Stimulated activated CD4-positive, alpha-beta T cell treated with anti-CD3 and anti-CD28 coated beads, Interleukin-12 subunit alpha, Interleukin-12 subunit beta, amount 100 ng/mL, for 24 hours (primary cell): ENCODE data around the gene MTFR1L.
A peak's percentile ranks its signal among the peaks of the same experiment; 100 is the strongest.

Experiments
- DNase-seq, 2 experiments: peaks; one replicate each; pipeline ENCODE4 v3.0.0-alpha.2; 2020; ENCODE audit warnings: low read depth in 2 of 2

Gene MTFR1L

GRCh38 chr1:25807480-25808390 is 12.0 kb upstream of the MTFR1L start:
- no peak for DNase-seq

GRCh38 chr1:25808481-25809244 is 11.1 kb upstream of the MTFR1L start:
- no peak for DNase-seq

DNA sequence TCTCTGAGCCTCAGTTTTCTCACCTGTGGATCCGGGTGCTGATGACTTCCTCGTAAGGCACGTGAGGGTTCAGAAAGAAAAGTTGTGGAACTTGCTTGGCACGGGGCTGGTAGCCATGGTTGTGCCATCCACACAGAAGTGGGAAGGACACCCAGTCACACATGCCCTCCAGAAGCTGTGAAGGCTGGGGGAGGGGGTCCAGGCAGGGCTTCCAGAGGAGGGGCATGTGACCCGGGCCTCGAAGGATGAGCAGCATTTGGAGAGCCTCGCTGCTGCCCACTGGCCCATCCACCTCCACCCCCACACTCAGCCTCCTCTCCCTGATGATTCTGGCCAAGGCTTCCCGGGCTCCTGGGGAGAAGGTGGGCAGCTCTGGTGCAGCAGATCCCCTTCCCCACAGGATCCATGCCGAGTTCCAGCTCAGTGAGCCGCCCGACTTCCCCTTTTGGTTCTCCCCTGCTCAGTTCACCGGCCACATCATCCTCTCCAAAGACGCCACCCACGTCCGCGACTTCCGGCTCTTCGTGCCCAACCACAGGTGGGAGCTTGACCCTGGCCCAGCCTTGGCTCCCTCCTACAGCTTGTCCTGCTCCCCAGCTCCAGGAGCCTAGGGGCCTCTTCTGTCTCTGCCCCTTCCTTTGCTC is 10.3 kb upstream of the MTFR1L start:
- DNase-seq, result no peak

DNA sequence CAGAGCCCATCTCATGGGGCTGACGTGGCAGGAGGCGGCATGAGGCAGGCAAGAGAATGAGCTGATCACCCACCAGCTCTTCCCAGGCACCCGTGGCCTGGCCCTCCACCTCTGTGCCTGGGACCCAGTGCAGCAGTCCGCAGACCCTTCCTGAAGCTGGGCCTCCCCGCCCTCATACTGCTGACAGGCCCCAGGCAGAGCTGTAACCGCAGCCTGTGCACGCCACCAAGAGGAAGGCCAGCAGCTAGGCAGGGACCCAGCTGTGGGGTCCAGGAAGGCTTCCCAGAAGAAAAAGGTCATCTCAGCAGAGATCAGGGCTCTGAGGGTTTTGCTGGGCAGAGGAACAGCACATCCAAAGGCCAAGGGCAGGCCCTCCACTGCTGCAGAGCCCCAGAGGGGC is 9.8 kb upstream of the MTFR1L start:
- DNase-seq, result no peak

GRCh38 chr1:25810341-25811299 is 9.1 kb upstream of the MTFR1L start:
- DNase-seq, result peak; percentile 58 to 78

GRCh38 chr1:25811384-25812082 is 8.2 kb upstream of the MTFR1L start:
- DNase-seq, result no peak

DNA sequence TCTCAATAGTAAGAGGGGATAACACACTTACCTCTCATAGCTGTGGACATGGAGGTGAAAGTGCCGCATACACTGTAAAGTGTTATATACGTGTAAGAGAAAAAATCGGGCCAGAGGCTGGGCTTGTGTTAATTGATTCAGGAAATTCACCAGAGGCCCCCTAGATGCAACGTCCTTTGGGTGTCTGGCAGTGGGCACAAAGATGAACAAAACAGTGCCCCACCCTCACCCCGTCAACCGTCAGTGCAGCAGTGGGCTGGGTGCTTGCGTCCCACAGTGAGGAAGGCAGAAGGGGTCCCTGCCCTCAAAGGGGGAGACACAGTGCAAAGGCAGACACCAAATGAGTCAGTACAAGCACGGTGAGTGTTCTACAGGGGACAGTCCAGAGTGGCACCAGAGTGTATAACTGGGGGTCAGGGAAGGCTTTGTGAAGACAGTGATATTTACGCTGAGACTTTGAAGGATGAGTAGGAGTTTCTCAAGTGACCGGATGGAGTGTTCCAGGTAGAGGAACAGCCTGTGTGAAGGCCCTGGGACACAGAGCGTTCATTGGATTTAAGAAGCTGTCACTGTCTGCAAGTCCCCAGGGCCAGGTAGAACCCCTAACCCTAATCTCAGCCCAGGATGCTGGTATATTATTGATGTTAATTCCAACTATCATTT is 6.6 kb upstream of the MTFR1L start:
- no peak for DNase-seq

- no peak for DNase-seq
Observed at GRCh38 chr1:25813734-25814471, 5.9 kb upstream of the MTFR1L start.

GRCh38 chr1:25814549-25815087 is 5.1 kb upstream of the MTFR1L start:
- no peak for DNase-seq

DNA sequence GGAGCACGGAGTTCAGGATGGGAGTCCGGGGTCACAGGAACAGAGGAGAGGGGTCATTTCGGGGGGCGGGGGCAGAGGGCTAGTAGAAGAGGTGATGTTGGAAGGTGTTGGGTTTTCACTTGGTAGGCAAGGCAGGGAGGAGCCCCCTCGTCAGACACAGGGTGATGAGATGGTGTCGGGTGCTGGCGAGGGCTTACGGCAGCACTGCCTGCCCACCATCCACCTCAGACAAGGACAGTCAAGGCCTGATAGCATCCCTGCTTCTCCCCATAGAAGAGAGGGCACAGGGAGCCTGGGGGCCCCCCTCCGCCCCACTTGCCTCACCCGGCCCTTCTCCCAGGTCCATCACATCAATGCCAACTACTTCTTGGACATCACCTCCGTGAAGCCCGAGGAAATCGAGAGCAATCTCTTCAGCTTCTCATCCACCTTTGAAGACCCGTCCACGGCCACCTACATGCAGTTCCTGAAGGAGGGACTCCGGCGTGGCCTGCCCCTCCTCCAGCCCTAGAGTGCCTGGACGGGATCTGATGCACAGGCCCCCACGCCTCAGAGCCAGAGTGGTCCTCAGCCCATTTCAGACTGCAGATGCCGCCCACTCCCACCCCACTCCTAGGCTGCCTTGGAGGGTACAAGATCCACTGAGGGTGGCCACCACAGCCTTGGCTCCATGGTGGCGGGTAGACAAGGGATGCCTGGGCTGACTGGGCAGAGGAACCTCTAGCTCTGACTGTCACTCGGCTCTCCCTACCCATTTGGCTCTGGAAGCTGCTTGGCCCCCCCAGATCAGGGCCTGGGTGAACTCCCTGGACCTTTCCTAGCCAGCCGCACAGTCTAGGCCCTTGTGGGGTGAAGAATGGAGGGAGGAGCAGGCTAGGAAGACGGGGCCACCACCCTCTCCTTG is 4.3 kb upstream of the MTFR1L start:
- no peak for DNase-seq

DNA sequence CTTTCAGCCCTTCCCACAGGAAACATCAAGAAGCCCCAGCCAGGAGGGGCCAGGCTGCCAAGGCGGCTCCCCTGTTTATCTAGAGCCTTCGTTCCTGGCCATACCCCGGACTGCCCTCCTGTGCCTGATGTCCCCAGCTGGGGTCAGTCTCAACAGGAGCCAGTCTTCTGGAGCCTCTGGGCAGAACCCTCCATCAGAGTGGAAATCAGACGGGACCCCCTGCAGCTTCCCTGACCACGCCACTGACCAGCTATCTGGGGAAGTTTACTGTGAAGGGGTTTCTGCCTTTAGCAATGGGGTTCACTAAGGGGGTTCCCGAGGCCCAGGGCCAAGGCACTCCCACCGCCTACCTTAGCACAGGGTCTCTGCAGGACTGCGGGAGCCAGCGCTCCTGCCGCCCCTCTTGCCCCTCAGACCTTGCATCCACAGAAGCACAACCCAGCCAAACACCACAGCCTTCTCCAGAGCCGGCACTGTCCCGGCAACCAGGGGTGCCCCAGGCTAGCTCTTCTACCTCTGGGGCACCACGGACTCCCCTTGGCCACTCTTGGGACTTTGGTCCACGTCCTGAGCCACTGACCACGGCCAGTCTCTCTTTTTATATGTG is 3.5 kb upstream of the MTFR1L start:
- no peak for DNase-seq

- no peak for DNase-seq
Observed at GRCh38 chr1:25817840-25818501, 1.8 kb upstream of the MTFR1L start.

- no peak for DNase-seq
Observed at GRCh38 chr1:25818569-25818968, 1.2 kb upstream of the MTFR1L start.

DNA sequence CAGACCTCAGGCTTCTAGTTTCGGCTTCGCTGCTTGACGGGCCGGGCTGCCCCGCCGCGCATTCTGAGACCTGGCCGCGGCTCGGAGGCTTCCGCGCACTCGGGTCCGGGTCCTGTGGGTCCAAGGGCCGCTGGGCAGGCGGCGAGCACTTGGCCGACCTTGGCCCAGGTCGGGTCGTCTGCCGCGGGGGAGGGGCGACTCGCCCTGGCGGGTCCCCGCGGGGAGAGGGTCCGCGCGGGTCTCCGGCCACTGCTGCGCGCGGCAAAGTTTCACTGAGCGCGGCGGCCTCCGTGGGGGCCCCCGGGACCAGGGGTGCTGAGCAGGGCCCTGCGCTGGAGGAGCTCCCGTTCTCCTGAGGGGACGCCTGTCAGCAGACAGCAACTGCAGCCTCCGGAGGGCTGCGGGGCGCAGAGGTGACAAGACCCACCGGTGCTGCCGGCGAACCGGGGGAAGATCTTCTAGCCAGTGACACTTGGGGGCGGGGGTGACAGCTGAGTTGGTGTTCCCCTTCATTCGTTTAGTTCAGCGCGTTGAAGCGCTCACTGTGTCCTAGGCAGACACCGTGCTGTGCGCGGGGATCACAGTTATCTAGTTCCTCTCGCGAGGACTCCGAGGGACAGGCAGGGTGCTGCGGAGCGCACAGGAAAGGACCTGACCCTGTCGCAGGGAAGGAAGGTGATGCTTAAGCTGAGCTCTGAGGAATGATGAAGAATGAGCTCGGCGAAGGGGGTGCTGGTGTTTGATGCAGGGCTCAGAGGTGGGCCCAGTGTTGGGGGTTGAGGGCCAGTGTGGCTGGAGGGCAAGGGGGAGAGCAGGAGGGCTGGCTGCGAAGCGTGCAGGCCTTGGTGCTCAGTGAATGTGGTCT is 725 bp downstream of the MTFR1L start:
- peak in 1 of 2 experiments; percentile 59 for DNase-seq

DNA sequence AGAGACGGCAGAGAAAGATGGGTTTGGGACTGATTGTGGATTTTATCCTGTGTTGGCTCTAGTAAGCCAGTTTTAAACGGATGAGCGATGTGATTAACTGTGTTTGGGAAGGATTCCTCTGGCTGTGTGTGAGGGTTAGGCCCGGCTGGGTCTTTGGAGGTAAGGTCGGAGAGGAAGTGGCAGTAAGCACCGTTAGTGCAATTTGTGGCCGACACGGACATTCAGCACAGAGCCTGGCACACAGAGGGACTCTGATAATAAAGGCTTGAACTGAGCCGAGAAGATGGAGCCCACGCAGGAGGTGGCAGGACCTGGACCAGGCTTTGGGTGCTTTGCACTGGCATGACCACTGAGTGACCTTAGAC is 1.3 kb downstream of the MTFR1L start:
- DNase-seq, result no peak

DNA sequence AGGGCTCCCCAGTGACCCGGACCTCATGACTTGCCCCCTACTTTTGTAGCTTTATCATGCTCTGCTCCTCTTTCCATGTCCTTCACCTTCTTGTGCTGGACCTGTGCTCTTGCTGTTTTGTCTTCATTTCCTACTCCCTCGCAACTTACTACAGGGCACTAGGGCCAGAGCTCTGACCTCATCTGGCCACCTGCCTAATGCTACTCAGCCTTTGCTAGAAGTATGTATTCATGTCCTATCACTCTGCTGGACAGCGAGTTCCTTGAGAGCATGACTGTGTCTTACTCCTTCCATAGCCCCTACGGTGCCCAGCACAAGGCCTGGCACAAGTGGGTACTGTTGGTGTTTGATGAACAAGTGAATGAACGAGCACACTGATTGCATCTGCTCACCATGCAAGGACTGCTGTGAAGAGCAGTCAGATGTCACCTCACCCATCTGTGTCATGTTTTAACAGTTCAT is 1.9 kb downstream of the MTFR1L start:
- DNase-seq, result no peak
